ENCODE results near the gene GTF2I.

DNA sequence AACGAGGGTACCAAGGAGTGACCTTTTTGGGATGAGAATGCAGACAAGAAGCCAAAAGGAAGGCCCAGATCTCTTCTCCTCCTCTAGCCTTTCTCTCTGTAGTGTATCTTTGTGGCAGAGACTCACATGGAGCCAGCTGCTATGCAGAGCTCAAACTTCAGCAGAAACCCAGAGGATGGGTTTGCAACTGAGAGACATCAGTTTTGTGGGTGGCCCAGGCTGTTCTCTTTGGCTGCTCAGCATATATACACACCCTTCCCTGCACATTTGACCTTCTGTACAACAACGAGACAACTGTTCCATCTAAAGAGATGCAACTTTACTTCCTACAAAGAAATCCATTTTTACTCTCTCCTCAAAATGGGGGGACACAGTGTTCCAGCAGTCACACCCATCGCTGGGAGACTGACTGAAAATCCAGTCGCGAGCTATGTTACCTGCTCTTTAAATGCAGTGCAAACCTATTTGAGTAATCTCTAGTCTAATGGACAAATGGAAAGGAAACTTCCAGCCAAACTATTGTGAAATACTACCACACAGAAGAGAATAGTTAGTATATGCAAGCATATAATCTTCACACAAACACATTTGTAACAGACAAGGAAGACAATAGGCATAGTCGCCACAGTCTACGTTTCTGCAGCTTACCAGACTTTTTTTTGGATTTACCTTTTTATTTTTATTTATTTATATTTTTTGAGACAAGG is 51.2 kb downstream of the GTF2I start:
- TF ChIP-seq CTCF (conservative IDR thresholded peaks at IDR 0.05 in 1 of 2, IDR thresholded peaks at IDR 0.05 in 1 of 2; ENCODE audit: low read depth in 1 of 2, low read length in 2 of 2) = no peak
- TF ChIP-seq EZH2 (IDR thresholded peaks at IDR 0.05; ENCODE audit: low read length, missing control alignments) = no peak

All from fibroblast of lung (primary cell).